Mucosa of descending colon (tissue), 3 donors: Measurements from ENCODE around the gene PGAP2. TPM values are rescaled to one million over a fixed set of nuclear protein-coding genes. Genes with fewer than 3 reads are reported as not detected.

Experiments
- ATAC-seq: fragments of 200-7000 bp; cut with Tn5 transposase; one replicate; pipeline ENCODE4 v1.9.1; 2020; ENCODE audit warnings: mild to moderate bottlenecking, moderate library complexity
- DNase-seq, 3 donors: peaks; one replicate each; pipeline ENCODE4 v3.0.0-alpha.2; 2020
- H3K36me3 ChIP-seq: fragments of 200-600 bp; one replicate; pipeline ENCODE4 v1.8.0; 2021; ENCODE audit warnings: low read depth, mild to moderate bottlenecking
- H3K4me1 ChIP-seq: fragments of 200-600 bp; one replicate; pipeline ENCODE4 v1.8.0; 2021; ENCODE audit warnings: low read depth, mild to moderate bottlenecking
- H3K4me3 ChIP-seq: fragments of 200-600 bp; one replicate; pipeline ENCODE4 v1.8.0; 2021; ENCODE audit warnings: mild to moderate bottlenecking
- H3K9me3 ChIP-seq: fragments of 200-600 bp; one replicate; pipeline ENCODE4 v1.8.0; 2021; ENCODE audit warnings: mild to moderate bottlenecking
- CTCF ChIP-seq: fragments of 200-600 bp; IDR thresholded peaks from one replicate; pipeline ENCODE4 v1.8.0; 2022; ENCODE audit warnings: antibody characterized with exemption, mild to moderate bottlenecking
- intact Hi-C, 2 donors: fragments of 100-400 bp; cut with DNase I in 1 of 2; cut with micrococcal nuclease in 1 of 2; formaldehyde crosslinking; loops; one replicate each; pipeline versions ENCODE4 v1.11.0 to v1.11.1; 2022; cut with DNase I, micrococcal nuclease
- total RNA-seq, 3 donors: library from RNA; stranded (reverse); fragmentation: NEBNext Ultra II Directional in 2 of 3; extraction: Animal tissue kit (Norgen Biotek cat#: 25700) in 2 of 3; gene quantifications; one replicate each; pipeline versions ENCODE4 v1.2.1 to v1.2.4, GENCODE V29; 2021 to 2023
- donor health status: DM: no; HTN: no; CAD: no; lungs with moderate emphysema.
- donor health status: DM: no; HTN: no; CAD: no.
- donor health status: DM: no; HTN: yes; CAD: no.

PGAP2 gene
- total RNA-seq, 3 donors from 2014 or later, result 15.7 to 32.8 (median 25.9) TPM

GRCh38 chr11:3873712-3874349 lies 65.5 kb downstream of the PGAP2 start:
- DNase-seq, result no peak
- Histone ChIP-seq H3K36me3 (no peaks in the 10 kb centered on the region), H3K4me3 (no peak overlapping the region), H3K4me1 (peaks cover 21% of the 10 kb centered on the region), H3K9me3 (no peaks in the 10 kb centered on the region)
- no peak for TF ChIP-seq CTCF
- intact Hi-C loops, result no loop called here
- ATAC-seq, result no peak

Other genes starting within 250 kb of the PGAP2 start
- not detected for gene ART5, start 166.6 kb upstream of the PGAP2 start, total RNA-seq
- 1 to 10 TPM in 1 of 3 donors, not detected in 2; 1.8 TPM for gene ART1, start 163.4 kb upstream of the PGAP2 start, total RNA-seq
- 1 to 10 TPM; 1.1 to 1.5 (median 1.4) TPM for gene CHRNA10, start 137.2 kb upstream of the PGAP2 start, total RNA-seq
- 10 to 100 TPM; 53.7 to 69.7 (median 60.6) TPM for gene NUP98, start 11.0 kb upstream of the PGAP2 start, total RNA-seq
- gene RHOG, start 32.4 kb downstream of the PGAP2 start, total RNA-seq, result 10 to 100 TPM; 62.7 to 77.2 (median 74.1) TPM
- 10 to 100 TPM; 56.1 to 74.8 (median 72.5) TPM for gene STIM1, start 47.1 kb downstream of the PGAP2 start, total RNA-seq